ENCODE results near the gene SUCLG1.
"Not testable (repeated sequence)": the region's sequence is repeated elsewhere in the genome, so short reads cannot be mapped to it uniquely, and the experiment has no call there.

The SUCLG1 gene

DNA sequence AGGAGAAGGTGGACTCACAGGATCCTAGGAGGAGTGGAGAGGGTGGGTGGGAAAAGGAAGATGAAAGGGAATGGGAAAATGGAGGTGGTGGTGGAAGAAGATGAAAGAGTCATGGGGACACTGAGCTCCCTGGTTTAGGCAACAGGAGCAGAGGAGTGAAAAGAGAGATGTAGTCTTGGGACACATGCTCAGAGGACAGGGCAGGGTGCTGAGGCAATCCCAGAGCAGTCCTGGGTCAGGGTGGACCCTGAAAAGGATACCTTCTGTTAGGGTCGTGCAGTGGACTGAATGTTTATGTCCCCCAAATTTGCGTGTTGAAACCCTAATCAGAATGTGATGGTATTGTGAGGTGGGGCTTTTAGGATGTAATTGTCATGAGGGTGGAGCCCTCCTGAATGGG lies 37.9 kb downstream of the SUCLG1 start:
- no peak for DNase-seq (ENCODE audit: low spot score)

DNA sequence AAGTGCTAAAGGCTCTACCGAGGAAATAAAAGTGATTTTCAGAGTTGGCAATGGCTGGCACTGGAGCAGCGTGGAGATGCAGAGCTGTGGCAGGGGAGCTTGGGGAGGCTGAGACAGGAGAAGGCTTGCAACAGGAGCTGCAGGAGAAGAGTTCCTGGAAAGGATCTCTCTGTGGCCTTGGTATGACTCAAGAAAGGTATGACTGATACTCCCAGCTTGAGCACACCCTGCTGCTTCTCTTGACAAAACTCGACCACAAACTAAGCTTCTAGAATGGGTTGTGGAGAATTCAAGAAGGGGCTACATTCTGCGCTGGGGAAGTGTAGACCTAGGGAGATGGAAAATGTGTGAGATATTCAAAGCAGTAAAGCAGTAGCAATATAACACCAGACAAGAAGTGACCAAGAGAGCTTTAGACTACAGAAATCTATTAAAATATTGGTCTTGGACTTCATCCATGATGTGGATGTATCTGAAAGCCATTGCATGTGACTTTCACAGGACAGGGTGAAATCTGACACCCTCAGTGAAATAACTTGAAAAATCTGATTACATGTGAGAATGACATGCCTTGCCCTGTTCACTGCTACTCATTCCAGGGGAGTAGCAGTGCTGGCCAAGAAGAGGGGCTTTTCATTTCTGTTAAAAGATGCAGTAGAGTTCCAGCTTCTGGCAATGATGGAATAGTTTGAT lies 41.5 kb downstream of the SUCLG1 start:
- DNase-seq (ENCODE audit: low spot score), result no peak

DNA sequence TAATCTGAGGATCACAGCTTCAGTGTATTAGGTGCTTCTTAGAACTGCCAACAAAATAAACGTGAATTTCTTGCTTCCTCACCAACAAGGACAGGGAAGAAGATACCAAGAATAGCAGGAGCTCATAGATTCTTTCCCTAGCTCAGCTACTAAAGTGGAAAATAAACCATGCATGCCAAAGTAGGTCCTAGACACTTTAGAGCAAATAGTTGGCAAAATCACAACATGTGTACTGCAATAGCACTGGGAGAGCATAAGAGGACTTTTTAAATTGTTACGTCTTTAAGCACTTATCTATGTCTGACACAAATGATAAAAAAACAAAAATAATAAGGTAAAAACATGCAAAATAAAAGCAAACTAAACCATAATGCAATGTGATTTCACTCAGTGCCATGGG lies 49.5 kb downstream of the SUCLG1 start:
- DNase-seq (ENCODE audit: low spot score), result no peak

DNA sequence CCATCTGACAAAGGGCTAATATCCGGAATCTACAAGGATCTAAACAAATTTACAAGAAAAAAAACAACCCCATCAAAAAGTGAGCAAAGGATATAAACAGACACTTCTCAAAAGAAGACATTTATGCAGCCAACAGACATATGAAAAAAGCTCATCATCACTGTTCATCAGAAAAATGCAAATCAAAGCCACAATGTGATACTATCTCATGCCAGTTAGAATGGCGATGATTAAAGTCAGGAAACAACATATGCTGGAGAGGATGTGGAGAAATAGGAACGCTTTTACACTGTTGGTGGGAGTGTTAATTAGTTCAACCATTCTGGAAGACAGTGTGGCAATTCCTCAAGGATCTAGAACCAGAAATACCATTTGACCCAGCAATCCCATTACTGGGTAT lies 57.0 kb downstream of the SUCLG1 start:
- DNase-seq (ENCODE audit: low spot score), result not testable (repeated sequence)

DNA sequence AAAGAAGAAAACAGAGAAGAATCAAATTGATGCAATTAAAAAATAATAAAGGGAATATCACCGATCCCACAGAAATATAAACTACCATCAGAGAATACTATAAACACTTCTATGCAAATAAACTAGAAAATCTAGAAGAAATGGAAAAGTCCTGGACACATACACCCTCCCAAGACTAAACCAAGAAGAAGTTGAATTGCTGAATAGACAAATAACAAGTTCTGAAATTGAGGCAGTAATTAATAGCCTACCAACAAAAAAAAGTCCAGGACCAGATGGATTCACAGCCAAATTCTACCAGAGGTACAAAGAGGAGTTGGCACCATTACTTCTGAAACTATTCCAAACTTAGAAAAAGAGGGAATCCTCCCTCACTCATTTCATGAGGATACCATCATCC lies 59.2 kb downstream of the SUCLG1 start:
- not testable (repeated sequence) for DNase-seq (ENCODE audit: low spot score)

DNA sequence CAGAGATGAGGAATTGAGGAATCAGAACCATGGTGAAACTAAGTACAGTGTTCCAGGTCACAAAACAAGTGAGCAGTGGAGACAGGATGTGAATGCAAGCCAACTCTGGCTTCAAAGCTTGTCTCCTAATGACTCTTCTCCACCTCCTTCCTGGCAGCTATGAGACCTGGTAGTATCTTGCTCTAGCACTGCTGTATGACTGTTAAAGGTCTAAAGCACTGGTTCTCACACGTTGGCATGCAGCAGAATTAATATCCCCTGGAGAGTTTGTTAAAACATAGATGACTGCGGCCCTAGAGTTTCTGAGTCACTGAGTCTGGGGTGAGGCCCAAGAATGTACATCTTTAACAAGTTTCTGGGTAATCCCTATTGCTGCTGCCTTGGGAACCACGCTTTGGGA lies 63.3 kb downstream of the SUCLG1 start:
- no peak for DNase-seq (ENCODE audit: low spot score)

DNA sequence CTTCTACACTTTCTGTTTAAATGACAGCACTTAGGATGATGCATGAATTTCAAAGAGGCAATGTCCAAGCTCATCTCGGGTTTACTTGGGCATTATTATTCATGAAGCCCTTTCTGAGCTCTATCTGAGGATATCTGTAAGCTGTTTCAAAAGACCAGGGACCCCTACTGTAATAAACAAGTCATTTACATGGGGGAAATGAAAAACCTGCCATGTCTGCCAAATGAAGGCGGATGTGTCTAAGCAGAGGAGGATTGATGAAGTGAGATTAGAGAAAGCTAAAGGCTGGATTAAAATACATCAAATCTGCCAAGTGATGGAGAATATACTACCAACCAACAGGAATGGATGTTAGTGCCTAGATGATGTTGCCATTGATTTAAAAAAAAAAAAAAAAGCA lies 64.5 kb downstream of the SUCLG1 start:
- DNase-seq (ENCODE audit: low spot score), result no peak

DNA sequence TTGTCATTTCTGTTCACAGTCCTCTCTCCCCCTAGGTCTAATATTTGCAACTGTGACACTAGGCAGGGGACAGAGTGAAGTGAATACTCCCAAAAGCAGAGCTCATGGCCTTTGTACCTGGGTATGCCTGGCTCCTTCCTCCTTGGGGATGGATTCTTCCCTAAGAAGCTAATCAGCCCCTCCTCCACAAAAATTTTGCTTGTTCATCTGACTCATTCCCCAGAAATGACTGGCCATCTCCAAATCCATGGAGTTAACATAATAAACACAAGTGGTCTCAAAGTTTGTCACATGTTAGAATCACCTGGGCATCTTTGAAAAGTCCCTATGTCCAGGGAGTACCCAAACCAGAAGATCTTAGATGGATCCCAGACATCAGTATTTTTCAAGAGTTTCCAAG lies 65.3 kb downstream of the SUCLG1 start:
- DNase-seq (ENCODE audit: low spot score), result no peak

DNA sequence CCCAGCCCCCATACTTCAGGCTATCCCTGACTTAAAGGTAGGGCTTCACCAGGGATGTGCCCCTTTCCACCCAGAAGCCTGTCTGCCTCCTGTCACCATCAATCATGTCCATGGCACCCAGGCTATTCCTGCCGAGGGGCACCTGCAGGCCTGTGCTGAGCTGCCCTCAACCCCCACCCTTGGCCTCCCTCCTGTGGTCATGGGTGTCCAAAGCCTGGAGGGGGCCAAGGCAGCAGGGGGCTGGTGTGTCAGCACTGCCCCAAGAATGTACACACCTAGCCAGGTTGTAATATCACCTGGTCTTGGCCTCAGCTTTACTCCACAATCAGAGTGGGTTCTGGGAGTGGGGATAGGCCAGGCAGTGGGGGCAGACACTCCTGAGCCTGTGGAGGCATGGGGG lies 69.3 kb downstream of the SUCLG1 start:
- no peak for DNase-seq (ENCODE audit: low spot score)

DNA sequence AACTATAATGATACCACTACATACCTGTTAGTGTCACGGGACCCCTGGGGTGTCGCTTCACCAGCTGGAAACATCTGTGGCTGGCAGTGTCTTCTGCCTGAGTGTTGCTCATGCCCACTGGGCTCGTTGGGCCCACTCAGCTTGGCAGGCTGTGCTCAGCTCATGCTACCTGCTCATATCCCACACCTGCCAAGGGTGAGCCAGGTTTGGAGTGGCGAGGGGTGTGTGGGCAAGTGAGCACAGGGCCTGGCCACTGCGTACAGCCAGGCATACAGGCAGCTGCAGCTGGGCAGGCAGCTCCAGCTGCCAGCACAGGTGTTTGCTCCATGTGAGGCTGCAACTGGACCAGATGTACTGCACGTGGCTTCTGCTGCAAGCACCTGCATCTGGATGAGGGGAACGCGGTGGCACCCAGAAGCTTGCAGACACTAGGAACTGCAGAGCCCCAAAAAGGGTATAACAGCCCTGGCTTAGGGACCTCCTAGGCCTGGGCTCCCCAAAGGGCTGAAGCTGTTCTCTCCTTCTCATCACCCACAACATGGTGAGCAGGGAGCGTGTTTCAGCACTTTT lies 70.1 kb downstream of the SUCLG1 start:
- DNase-seq (ENCODE audit: low spot score), result no peak

DNA sequence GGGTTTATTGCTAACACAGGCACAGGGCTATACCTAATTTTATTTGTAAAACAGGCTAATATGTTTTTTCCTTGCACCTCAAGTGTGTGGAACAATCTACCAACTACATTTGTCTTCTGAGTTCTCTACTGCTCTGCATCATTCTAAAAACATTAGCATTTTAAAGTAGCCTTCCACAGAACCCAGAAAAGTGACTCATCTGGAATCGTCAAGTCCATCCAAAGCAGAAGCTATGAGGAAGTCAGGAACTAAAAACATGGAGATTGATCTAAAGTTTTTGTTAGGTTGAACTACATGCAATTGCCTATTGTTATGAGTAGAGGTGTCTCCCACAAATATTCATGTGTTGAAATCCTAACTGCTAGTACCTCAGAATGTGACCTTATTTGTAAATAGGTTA lies 70.9 kb downstream of the SUCLG1 start:
- DNase-seq (ENCODE audit: low spot score), result no peak

DNA sequence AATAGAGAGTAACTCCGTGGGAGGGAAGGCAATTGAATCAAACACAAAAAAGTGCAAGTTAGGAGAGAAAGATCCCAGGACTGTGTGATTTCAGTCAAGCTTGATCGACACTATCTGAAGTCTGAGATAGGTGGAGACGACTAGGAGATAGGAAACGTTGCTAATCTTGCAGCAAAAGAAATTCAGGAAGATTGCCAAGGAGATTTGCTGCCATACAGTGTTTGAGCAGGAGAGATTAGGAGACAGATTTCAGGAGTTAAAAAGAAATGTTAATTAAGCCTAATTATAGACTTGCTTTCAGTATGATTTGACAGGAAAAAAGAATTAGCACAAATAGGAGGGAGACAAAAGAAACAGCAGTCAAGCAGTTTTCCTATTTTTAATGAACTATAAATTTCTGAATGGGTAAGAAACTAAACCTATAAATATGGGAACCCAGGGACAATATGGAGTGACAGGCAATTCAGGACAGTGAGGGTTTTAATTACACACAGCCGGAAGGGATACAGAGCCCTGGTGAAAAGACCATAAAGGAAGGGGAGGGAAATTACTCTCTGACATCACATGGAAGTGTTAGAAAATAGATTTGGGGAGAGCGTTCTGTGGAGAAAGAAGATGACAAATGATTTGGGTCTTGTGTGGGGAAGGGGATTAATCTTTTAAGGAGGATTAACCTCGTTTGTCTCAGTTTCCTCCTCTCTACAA lies 72.6 kb downstream of the SUCLG1 start:
- DNase-seq (ENCODE audit: low spot score), result no peak

DNA sequence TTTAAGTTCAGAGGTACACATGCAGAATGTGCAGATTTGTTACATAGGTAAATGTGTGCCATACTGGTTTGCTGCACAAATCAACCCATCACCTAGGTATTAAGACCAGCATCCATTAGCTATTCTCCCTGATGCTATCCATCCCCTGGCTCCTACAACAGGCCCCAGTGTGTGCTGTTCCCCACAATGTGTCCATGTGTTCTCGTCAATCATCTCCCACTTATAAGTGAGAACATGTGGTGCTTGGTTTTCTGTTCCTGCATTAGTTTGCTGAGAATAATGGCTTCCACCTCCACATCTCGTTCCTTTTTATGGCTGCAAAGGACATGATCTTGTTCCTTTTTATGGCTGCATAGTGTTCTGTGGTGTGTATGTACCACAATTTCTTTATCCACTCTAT lies 75.8 kb downstream of the SUCLG1 start:
- no peak for DNase-seq (ENCODE audit: low spot score)

DNA sequence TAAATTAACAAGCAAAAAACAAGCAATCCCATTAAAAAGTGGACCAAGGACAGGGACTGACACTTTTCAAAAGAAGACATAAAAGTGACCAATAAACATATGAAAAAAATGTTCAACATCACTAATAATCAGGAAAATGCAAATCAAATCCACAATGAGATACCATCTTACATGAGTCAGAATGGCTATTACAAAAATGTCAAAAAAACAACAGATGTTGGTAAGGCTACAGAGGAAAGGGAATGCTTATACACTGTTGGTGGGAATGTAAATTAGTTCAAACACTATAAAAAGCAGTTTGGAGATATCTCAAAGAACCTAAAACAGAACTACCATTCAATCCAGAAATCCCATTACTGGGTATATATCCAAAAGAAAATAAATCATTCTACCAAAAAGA lies 78.2 kb downstream of the SUCLG1 start:
- no peak for DNase-seq (ENCODE audit: low spot score)

DNA sequence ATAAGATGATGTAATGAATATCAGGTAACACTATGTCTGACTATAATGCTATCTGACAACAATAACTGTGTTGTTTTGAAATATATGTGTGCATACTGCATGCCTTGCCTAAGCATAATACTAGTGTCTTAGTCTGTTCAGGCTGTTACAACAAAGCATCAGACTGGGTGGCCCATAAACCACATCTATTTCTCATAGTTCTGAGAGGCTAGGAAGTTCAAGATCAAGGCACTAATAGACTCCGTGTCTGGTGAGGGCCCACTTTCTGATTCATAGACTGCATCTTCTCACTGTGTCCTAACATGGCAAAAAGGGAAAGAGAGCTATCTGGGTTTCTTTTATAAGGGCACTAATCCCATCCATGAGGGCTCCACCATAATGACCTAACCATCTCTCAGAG lies 80.1 kb downstream of the SUCLG1 start:
- DNase-seq (ENCODE audit: low spot score), result no peak

DNA sequence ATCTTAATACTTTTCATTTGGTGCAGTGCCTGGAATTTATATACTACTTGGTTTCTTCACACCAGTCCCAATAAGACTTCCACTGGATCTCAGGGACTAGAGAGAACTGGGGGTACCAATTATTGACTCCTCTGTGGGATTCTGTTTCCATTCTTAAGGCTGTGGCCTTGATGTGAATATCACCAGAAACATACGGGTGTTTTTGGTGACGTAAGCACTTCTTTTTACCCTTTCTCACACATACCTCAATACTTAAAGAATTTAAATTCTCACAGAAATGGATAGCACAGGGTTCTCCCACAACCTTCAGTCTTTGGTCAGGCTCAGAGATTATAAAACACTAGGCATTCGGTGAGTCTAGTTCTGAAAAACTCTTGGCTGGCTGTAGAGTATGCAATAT lies 84.1 kb downstream of the SUCLG1 start:
- no peak for DNase-seq (ENCODE audit: low spot score)

DNA sequence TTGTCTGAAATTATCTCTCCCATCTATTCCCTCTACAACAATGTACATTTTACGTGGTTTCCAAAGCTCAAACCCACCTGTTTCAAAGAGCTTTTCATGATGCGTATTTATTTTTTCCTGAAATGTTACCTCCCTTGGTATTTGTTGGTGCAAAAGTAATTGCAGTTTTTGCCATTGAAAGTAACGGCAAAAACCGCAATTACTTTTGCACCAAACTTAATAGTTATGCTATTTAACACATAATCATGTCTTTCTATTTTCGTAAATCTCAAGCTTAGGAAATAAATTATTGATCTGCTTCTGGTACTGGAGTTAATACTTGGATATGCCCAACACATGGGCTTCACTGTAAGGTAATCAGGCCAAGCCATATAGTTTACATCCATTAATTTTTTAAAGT lies 85.2 kb downstream of the SUCLG1 start:
- DNase-seq (ENCODE audit: low spot score), result no peak

Measured in HuH-7 (cell line).